Activated CD4-positive, alpha-beta T cell treated with anti-CD3 and anti-CD28 coated beads, Interleukin-2, amount 50 U/mL, for 24 hours (primary cell): ENCODE data around the gene MYT1.

ENCODE experiments used
- DNase-seq, 2 donors: peaks; one replicate each; pipeline ENCODE4 v3.0.0-alpha.2; 2020; ENCODE audit warnings: low read depth in 1 of 2, low spot score in 1 of 2

Gene MYT1

DNA sequence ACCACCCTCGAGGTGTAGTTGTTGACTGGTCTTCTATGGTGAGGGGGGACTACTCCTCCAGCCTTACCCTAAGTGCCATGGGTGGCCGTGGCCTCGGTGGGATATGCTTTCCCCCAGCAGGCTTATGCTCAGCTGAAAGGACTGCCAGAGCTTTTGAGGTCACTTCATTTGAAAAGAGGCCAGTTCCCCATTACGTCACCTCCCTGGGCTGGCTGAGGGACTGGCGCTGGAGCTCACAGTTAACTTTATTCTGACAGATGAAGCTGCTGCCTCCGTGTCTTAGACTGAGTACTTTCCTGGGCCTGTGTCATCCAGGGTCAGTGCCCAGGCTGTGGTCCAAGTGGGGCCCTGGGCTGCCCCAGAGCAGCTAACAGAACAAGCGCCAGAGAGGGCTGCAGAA, 48.5 kb downstream of the MYT1 start:
- no peak for DNase-seq

DNA sequence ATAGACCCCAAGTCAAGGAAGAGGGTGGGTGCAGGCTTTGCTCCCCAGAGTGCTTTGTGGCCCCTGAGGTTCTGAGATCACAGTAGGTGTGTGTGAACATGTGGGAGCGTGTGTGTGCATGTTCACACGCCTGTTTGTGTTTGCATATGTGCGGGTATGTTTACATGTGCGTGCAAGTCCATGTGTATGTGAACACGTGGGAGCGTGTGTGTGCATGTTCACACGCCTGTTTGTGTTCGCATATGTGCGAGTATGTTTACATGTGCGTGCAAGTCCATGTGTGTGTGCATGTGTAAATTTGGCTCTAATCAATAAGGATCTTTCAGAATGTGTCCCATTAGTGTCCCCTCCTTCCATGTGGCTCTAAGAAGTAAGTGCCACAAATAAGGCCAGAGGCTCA, 49.9 kb downstream of the MYT1 start:
- DNase-seq = no peak

DNA sequence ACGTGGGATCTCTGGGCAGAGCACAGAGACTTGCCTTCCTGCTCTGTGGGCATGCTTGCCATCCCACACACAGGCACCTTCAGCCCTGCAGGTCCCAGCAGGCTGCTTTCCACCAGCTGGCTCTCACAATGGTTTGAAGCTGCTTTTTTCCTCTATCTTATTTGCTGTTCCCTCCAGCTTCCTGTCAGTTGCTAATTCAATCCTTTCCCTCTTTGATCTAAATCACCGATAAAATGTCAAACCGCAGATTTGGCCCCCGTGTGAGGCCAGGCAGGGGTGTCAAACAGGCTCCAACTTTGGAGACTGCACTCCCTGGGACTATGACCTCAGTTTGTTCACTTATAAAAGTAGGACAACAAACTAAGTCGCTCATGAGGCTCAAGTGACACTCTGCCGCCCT, 50.7 kb downstream of the MYT1 start:
- DNase-seq = no peak

DNA sequence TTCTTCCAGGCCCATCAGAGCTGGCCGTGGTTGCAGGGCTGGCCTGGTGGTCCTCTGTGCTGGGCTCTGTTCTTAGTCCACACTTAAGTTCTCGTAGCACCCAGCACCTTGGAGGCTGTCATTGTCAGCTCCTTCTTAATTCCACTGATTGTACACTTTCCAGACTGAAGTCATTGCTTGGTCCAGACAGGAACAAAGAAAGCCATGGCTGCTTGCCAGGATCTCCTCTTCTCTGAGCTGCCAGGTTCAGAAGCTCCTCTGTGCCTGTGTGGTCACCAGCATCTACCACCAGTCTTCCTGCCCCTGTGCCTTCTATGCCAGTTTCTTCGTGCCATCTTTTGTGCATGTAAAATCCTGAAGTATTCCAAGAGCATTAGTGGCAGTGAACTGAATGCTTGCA, 51.8 kb downstream of the MYT1 start:
- no peak for DNase-seq

DNA sequence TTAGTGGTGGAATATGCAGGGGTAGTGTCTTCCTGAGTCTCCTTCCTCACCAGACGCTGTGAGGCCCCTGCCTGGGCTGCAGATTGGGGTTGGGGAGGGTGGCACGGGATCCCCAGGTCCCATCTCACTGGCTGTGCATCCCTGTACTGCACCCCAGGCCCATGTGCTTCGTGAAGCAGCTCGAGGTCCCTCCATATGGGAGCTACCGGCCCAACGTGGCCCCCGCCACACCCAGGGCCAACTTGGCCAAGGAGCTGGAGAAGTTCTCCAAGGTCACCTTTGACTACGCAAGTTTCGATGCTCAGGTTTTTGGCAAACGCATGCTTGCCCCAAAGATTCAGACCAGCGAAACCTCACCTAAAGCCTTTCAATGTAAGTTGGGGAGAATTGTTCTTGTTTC, 52.7 kb downstream of the MYT1 start:
- no peak for DNase-seq

DNA sequence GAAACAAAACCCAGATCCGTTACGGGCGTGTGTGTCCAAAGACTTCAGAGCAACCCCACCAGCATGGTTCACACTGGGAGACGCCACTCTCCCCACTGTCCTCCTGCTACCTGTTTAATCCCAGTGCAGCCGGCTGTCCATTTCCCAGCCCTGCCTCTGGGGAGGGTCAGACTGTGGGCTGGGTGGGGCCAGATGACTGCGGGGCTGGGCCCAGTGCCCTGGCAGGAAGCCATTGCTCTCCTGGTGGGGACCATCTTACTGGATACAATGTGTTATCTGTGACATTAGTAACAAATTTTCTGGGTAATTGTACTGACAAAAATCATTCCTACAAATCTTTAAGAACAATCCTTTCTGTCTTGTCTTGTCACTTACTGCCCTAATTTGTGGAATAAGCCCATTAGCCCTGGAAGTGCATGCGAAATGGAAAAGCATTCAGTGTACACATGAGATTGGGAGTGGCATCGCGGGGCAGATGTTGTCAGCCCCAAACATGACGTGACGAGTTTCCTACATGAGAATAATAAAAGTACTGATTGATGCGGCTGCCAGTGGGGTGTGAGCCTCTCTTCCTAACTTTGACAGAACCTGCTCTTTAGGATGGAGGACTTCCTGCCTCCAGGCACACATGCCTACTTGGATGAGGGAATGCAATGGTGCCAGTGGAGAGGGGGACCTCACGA, 53.4 kb downstream of the MYT1 start:
- no peak for DNase-seq

DNA sequence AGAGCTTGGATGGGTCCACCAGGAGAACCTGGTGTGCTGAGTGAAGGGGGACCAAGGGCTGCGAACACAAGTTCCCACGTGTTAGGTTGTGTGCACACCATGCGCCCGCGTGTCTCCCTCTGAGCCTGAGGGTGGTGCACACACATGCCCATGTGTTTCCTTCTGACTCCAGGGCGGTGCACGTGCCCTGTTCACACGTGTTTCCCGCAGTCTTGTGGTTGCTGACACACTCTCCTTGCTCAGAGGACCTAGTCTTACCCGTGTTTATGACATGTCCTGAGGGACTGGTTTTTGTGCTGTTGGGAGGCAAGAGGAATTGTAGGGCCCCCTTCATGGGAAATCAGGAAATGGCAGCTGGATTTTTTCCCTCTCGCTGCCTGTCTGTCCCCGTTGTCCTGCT, 55.0 kb downstream of the MYT1 start:
- no peak for DNase-seq

DNA sequence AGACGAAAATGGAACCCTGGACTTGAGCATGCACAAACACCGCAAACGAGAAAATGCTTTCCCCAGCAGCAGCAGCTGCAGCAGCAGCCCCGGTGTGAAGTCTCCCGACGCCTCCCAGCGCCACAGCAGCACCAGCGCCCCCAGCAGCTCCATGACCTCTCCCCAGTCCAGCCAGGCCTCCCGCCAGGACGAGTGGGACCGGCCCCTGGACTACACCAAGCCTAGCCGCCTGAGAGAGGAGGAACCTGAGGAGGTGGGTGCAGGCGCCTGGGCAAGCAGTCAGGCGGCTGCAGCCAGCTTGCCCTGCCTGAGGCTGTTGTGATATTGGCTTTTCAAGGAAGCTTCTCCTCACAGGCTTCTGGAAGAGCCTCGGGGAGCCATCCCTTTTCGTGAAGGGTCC, 55.5 kb downstream of the MYT1 start:
- DNase-seq = no peak

DNA sequence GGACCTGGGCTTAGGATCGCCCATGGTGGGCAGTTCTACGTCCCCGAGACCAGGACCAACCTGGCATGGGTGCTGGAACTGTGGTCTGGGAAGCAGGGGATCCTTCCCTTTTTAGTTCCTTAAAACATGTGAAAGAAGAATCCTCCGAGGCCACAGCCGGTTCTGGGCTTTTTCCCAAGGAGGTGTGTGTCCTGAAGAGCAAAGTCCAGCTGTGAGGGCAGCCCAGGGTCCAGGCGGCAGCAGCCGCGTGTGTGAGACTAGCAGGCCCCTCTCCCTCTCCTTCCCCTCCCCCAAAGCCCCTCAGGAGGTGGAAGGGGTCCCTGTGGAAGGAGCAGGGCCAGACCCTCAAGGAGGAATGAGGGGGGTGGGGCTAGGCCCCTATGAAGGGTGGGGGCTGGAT, 56.2 kb downstream of the MYT1 start:
- no peak for DNase-seq

DNA sequence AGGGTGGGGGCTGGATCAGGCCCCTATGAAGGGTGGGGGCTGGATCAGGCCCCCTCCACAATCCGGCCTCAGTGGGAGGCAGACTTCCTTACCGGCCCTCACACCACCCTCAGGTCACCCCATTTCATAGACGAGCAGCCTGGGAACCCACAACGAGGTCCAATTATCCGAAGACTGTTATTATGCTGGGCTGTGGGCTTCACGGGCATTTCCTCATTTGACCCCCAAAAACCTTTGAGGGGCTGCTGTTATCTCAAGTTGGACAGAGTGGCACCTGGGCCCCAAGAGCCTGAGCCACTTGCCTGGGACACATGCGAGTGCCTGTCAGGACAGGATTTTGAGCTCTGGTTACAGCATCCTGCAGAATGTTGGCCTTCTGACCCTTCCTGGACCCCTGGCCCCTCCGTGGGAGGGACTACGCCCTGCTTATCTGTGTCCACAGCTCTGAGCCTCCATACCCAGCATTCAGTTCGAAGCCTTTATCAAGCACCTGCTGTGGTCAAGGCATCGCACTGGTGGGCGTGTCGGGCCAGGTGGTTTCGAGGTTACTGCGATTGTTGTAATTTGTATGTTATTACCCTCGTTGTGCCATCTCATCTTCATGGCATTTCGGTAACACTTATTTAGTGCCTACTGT, 56.8 kb downstream of the MYT1 start:
- no peak for DNase-seq

DNA sequence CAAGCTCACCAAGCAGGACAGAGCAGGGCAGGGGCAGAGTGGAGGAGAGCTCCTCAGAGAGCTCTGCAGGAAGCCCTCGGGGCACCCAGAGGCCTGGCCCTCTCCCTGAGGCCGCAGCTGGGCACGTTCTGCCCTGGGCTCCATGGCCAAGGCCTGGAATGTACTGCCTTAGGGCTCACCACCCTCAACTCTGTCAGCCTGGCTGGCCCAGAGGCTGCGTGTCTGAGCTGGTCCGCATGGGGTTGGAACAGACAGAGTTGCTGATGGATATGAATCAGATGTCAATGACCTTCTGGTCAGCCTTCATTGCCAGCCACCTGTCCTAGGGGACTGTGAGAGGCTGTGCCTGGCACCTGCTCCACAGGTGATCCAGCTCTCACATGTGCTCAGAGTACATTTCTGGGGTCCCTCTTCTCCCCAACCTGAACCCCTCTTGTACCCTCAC, 58.1 kb downstream of the MYT1 start:
- DNase-seq = no peak

DNA sequence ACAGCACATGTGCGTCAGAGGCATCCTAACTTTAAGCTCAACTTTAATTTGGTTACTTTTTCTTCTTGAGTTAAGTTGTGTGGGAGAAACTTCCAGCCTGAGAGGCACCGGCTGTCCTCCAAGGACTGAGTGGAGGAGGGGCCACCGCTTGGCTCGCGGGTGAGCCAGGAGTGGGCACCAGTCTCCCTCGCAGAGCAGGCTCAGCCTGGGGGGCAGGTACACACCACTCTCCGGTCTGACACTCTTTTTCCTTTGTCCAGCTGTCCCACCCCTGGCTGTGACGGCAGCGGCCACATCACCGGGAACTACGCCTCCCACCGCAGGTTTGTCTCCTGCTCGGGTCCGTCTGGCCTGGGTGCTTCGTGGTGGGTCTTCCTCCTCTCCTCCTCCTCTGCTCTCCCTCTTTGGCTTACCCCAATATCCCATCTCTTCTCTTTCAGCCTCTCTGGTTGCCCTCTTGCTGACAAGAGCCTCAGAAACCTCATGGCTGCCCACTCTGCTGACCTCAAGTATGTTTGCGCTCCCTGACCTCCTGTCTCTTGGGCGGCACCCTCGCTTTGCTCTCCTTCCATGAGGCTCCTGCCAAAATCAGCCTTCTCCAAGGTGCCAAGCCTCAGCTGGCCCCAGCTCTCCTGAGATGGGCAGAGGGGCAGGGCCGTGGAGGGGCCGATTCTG, 58.7 kb downstream of the MYT1 start:
- DNase-seq = no peak

DNA sequence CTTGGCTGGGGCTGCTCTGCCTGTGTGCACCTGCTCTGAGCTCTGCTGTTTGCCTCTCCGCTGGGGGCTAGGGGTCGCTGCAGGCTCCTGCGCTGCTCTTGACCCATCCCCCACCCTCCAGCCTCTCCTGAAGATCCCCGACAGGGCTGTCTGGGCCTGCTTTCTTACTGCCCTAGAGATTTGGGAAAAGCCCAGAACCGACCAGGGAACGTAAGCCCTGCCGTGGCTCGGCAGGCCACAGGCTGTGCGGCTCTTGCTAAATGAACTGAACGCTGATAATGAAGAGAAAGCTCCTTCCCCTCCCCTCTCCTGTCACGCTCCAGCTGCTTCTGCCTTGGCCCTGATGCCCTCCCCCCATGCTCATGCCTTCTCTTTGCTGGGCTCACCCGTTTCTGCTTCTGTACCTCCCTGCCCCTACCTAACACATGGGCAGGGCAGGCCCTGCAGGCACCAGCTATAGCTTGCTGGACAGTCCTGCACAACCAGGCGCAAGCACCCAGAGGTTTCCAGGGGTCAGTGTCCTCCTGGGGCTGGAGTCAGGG, 59.3 kb downstream of the MYT1 start:
- DNase-seq = no peak

DNA sequence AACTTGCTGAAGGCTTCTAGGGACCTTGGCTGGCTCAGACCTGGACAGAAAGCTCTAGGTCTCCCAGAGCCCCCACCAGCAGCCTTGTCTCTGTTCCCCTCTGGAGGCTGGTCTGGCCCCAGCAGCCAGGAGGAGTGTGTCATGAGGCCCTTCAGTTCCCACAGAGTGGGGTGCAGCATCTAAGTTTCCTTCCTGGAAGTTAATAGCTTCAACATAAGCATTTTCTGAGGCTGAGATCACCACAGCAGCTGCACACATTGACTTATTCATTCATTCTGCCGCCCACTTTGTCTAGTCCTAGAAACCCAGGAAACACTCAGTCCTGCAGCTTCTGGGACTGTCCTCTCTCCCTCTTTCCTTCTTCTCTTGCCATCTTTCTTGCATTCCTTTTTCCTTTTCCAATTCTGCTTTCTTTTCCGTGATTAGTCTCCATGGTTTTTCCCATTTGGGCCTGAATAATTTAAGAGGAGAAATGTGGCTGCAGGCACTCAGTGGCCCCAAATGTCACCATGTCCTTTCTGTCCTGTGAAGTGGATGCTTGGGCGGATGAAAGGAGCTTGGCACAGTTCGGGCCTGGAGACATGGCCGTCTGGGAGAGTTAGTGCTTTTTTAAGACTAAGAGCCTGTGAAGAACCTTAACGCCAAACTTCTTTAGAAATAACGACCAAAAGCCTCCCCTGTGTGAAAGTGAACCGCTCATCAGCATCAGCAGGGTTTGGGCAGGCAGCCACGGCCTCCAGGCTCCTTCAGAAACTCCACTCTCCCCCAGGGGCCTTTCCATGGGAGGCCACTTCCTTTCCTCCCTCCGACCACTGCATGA, 60.3 kb downstream of the MYT1 start:
- DNase-seq = no peak

DNA sequence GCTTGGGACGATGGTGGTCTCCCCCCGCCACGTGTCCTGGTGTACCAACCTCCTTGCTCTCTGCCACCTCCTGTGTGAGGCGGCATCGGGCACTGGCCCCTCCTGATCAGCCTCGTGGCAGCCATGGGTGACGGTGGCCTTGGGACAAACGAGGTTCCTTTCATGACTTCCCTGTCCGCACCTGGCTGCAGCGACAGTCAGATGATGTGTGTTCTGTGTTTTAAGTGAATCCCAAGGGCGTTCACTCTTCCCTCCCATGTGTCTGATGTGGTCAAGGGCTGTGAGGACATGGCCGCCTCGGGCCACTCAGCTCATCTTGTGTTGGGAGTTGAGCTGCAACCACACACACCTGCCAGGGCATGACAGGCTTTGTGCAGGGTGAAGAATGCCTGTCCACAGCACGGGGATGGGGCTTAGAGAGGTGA, 60.9 kb downstream of the MYT1 start:
- DNase-seq = no peak

DNA sequence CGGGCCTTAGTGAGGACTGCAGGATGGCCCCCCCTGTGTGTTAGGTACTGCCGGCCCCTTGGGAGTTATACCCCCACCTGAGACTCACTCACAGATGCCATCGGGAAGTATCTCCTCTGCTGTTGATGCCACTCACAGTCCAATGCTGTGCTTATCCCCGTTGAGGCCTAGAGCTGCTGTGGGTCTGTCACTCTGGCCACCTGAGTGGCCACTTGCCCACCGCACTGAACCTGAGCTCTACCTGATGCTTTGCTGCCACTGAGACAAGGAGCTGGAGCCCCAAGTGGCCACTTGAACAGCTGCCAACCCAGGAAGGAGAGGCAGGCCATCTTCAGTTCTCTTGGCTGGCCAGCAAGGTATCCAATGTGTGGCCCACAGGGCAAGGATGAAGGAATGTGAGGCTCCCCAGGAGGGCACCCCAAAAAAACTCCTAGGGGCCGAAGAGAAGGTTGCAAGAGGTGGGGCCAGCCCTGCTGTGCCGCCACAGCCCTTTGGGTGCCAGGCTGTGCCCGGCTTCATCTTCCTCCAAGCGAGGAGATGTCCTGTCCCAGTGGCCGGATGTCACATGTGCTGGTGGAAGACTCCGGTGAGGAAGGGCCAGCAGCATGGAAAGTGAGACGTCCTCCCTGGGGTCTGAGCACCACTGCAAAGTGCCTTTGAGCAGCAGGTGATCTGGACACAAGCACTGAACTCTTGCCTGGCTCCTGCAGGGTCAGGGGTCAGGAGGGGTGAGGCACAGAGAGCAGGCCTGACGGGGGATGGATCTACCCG, 61.8 kb downstream of the MYT1 start:
- DNase-seq = no peak

DNA sequence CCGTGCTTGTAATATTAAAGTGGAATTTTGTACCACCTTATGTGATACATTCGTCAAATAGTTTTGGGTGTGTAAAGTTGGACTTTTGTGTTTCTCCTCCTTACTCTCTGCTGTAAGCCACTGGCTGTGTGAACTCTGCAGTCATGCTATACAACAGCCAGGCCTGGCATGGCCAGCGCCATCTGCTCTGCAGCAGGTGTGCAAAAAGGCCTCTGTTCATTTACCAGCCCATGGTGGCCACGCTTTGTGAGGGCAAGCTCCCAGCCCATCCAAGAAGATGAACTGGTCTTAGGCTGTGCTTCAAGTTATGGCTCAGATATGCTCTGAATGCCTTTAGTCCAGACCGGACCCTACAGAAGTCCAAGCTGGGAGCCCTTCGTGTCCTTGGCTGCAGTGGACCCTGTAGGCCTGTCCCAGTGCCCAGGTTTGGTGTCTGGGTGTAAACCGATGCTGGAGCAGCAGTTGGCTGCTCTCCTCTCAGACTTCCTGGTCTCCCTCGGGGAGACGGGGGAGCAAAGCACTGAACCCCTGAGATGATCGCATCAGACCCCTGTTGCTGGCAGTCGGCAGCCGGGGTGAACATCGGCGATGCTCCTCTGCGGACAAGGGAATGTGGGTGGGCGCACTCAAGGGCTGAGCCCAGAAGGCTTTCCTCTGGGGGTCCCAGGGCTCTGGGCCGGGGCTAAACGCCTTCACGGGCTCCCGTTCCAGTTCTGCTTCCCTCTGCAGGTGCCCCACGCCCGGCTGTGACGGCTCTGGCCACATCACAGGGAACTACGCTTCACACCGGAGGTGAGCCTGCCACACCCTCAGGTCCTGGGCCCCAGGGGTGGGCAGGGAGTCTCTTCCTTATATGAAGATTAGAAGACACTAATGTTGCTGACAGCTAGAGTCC, 62.7 kb downstream of the MYT1 start:
- no peak for DNase-seq

DNA sequence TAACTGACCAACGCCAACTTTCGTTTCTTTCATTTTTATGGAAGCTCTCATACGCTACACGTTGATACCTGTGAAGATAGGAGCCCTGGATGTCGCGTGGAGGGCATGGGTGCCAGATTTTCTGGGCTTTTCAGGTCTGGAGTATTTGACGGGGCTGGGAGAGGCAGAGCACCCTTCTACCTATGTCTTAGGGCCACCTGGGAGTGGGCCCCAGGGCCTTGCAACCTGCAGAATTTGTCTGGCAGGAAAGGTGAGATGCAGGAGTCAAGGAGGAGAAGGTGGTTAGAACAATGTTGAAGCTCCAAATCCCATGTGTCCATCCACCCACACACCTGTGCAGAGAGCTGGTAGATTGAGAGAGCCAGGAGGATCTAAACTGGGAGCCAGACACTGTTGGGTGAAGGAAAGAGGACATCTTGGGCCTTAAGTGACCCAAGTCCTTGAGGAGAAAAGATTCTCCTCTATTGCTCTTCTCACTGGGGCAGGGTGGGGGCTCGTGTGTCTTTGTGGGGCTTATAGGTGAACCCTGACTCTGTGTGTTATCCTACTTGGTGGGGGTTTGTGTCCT, 63.9 kb downstream of the MYT1 start:
- no peak for DNase-seq

DNA sequence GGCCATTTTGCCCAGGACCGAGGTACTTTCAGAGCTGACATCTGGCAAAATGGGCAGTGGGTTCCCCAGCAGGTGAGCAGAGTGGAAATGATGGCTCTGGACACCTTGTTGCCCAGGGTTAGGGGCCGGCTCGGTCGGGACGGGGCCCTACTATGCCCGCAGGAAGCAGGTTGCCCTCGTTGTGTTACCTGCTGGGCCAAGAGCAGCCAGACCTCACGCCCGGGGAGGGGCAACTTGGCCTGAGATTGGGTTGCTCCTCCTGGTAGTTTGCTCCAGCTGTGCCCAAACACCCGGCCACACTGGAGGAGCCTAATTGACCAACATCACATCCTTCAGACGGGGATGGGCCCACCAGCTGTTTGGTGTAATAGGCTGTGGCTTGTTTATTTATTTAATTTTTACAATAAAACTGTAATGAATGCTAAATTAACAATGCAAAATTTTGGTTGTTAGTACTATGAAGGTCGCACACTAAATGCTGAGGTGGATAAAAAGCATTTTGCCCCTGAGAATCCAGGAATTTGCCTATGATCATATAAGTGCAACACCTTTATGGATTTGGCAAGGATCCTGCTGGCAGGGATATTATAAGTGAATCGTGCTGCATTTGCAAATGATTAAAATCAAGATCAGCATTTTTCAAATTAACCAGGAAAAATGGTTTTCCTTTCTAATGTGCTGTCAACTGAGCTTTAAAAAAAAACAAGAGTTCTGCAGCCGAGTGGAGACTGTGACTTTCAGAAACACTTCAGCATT, 64.7 kb downstream of the MYT1 start:
- no peak for DNase-seq
